ENCODE data around the gene SLC7A4. TPM values are rescaled to one million over a fixed set of nuclear protein-coding genes. Genes with fewer than 3 reads are reported as not detected.

The SLC7A4 gene
- total RNA-seq, 1 donor from 2014 or later: not detected

- peaks cover 22% of the 10 kb centered on the region for H3K27me3 ChIP-seq
- peaks cover 7% of the 10 kb centered on the region for H3K27me3 Mint-ChIP-seq (ENCODE audit: insufficient read depth, low read depth)
- H3K9me3 Mint-ChIP-seq: no peaks in the 10 kb centered on the region
- TF ChIP-seq EZH2phosphoT487 (IDR thresholded peaks at IDR 0.05) (no peak), CTCF (IDR thresholded peaks at IDR 0.05) (no peak), EZH2 (IDR thresholded peaks at IDR 0.05) (no peak)
- no peaks in the 10 kb centered on the region for H3K9me3 ChIP-seq (ENCODE audit: low read depth)
- H3K36me3 ChIP-seq: no peaks in the 10 kb centered on the region
- H3K4me3 ChIP-seq: no peak overlapping the region
- H3K4me1 ChIP-seq: no peaks in the 10 kb centered on the region
- no peak overlapping the region for H3K27ac ChIP-seq
- H3K4me2 ChIP-seq: no peak overlapping the region
- no peaks in the 10 kb centered on the region for H3K79me2 ChIP-seq (ENCODE audit: low read depth)
- peak overlapping the region; percentile 8 for H3K4me3 Mint-ChIP-seq
- no peak overlapping the region for H2AFZ ChIP-seq (replicated peaks)
- no peaks in the 10 kb centered on the region for H3K36me3 Mint-ChIP-seq
- no peaks in the 10 kb centered on the region for H4K20me1 ChIP-seq (ENCODE audit: low read depth)
- H3K4me1 Mint-ChIP-seq: peaks cover 13% of the 10 kb centered on the region
- DNase-seq (ENCODE audit: low spot score): no peak
- H3F3A ChIP-seq (ENCODE audit: low read depth): no peaks in the 10 kb centered on the region
- no peak overlapping the region for H3K27ac Mint-ChIP-seq
- no peak overlapping the region for H3K9ac ChIP-seq
Measured at GRCh38 chr22:21038405-21038804, 6.0 kb upstream of the SLC7A4 start.

GRCh38 chr22:21034989-21035388 lies 2.6 kb upstream of the SLC7A4 start:
- Histone ChIP-seq H3K4me1 (no peaks in the 10 kb centered on the region), H3K4me2 (no peak overlapping the region), H3K27ac (no peak overlapping the region), H3K4me3 (no peak overlapping the region), H2AFZ (replicated peaks) (no peak overlapping the region), H3K79me2 (ENCODE audit: low read depth) (no peaks in the 10 kb centered on the region), H3K9ac (no peak overlapping the region), H3K9me3 (ENCODE audit: low read depth) (no peaks in the 10 kb centered on the region), H3F3A (ENCODE audit: low read depth) (peaks cover 7% of the 10 kb centered on the region), H4K20me1 (ENCODE audit: low read depth) (no peaks in the 10 kb centered on the region), H3K27me3 (peaks cover 53% of the 10 kb centered on the region), H3K36me3 (no peaks in the 10 kb centered on the region)
- H3K4me3 Mint-ChIP-seq: no peak overlapping the region
- no peak for DNase-seq (ENCODE audit: low spot score)
- H3K9me3 Mint-ChIP-seq: no peaks in the 10 kb centered on the region
- peaks cover 21% of the 10 kb centered on the region for H3K4me1 Mint-ChIP-seq
- H3K36me3 Mint-ChIP-seq: no peaks in the 10 kb centered on the region
- peaks cover 19% of the 10 kb centered on the region for H3K27me3 Mint-ChIP-seq (ENCODE audit: insufficient read depth, low read depth)
- no peak overlapping the region for H3K27ac Mint-ChIP-seq
- TF ChIP-seq EZH2phosphoT487 (IDR thresholded peaks at IDR 0.05): no peak
- no peak for TF ChIP-seq EZH2 (IDR thresholded peaks at IDR 0.05)
- no peak for TF ChIP-seq CTCF (IDR thresholded peaks at IDR 0.05)

DNA sequence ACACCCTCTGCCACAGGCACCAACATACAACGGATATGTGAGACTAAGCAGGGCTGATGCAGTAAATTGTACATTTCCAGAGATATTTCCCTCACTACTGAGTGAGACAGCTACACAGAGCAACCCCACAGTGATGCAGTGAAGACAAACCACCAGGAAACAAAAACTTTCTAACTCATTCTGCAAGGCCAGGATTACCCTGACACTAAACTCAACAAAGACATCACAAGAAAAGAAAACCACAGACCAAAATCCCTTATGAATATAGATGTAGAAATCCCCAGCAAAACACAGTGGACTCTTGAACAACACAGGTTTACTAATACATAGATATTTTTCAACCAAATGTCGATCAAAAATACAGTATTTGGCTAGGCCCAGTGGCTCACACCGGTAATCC lies 1.5 kb upstream of the SLC7A4 start:
- no peak overlapping the region for H3K4me3 Mint-ChIP-seq
- H3K27me3 ChIP-seq: peaks cover 54% of the 10 kb centered on the region
- H3K9ac ChIP-seq: no peak overlapping the region
- no peaks in the 10 kb centered on the region for H3K9me3 Mint-ChIP-seq
- peaks cover 27% of the 10 kb centered on the region for H3K4me1 Mint-ChIP-seq
- H3K36me3 ChIP-seq: no peaks in the 10 kb centered on the region
- H3K36me3 Mint-ChIP-seq: no peaks in the 10 kb centered on the region
- H2AFZ ChIP-seq (replicated peaks): no peak overlapping the region
- H3K4me3 ChIP-seq: no peak overlapping the region
- no peaks in the 10 kb centered on the region for H3K4me1 ChIP-seq
- H3K79me2 ChIP-seq (ENCODE audit: low read depth): no peaks in the 10 kb centered on the region
- no peak for DNase-seq (ENCODE audit: low spot score)
- peaks cover 7% of the 10 kb centered on the region for H3F3A ChIP-seq (ENCODE audit: low read depth)
- peaks cover 23% of the 10 kb centered on the region for H3K27me3 Mint-ChIP-seq (ENCODE audit: insufficient read depth, low read depth)
- H3K9me3 ChIP-seq (ENCODE audit: low read depth): no peaks in the 10 kb centered on the region
- TF ChIP-seq CTCF (IDR thresholded peaks at IDR 0.05) (no peak), EZH2 (IDR thresholded peaks at IDR 0.05) (no peak), EZH2phosphoT487 (IDR thresholded peaks at IDR 0.05) (no peak)
- H3K4me2 ChIP-seq: no peak overlapping the region
- no peaks in the 10 kb centered on the region for H4K20me1 ChIP-seq (ENCODE audit: low read depth)
- H3K27ac ChIP-seq: no peak overlapping the region
- no peak overlapping the region for H3K27ac Mint-ChIP-seq

All from neural progenitor cell (in vitro differentiated cells).